NCI-H2029 (cell line): ENCODE data around the gene METTL8.

ENCODE experiments used
- DNase-seq: peaks from one replicate; lab custom pipeline; 2025; lab: John Stamatoyannopoulos, UW

Gene METTL8, protein sequence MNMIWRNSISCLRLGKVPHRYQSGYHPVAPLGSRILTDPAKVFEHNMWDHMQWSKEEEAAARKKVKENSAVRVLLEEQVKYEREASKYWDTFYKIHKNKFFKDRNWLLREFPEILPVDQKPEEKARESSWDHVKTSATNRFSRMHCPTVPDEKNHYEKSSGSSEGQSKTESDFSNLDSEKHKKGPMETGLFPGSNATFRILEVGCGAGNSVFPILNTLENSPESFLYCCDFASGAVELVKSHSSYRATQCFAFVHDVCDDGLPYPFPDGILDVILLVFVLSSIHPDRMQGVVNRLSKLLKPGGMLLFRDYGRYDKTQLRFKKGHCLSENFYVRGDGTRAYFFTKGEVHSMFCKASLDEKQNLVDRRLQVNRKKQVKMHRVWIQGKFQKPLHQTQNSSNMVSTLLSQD

DNA sequence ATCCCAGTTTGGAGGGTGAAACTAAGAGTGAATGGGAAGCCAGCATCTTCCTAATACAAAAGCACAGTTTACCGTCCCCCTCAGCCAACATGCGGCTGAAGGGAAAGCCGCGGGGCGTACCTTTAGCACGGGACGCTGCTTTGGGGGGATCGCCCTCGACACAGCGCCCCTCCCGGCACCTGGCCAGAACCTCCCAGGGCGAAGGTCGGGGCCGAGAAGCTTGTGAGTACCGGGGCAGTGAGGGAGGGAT, at the start of gene METTL8:
Gene METTL8 (minus strand): TSS at position 228 of the 250 bp plus-strand sequence. CDS start 41,805 bp downstream, outside the sequence.
- DNase-seq, result no peak

DNA sequence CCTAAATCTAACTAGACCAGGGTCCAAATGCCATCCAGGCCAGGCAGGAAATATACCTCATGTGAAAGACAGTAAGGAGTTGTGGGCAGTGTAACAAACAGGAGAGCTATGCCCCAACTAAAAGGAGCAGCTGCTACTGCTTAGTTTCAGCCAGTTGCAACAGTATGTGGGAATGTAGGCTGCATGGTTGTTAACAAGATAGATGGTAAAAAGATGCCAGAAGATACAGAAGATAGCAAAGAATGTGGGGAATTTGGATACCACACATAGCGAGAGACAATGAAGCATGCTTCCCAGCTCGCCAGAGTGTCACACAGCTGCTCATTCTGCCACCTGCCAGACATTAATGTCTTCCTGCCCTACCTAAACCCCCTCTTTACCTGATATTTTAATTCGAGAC, 49.1 kb upstream of the METTL8 start:
- no peak for DNase-seq

DNA sequence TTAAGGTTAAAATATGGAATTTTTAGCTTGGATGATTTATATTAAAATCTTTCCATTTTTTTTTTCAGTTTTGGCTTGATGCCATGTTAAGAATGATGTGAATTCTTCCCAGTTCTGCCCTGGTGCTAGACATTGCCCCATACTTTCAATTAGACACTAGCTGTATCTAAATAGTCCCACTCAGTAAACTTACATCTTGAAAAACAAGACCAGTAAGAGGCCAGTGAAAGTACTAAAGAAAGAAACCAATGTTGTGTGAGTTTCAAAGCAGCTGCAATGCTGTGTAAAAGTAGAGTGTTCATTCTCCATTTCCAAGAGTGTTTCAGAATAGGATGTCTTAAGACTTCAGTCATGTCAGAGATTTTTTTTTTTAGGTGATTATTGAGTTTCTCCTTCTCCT, 48.5 kb upstream of the METTL8 start:
- DNase-seq, result no peak

DNA sequence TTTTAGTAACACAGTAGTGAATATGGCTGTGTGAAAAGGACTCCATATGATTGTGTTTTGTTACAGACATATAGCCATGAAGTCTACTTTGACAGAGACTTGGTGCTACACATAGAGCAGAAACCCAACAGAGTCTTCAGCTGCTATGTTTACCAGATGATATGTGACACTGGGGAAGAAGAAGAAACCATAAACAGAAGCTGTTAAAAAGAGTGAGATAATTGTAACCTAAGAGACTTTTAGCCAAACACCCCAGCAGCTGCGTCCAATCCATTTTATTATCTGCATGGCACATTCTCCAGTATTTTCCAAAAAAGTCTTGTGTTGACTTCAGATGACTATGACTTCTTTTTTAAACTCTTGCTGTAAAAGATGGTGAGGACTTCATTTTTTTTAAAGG, 47.1 kb upstream of the METTL8 start:
- DNase-seq, result no peak

DNA sequence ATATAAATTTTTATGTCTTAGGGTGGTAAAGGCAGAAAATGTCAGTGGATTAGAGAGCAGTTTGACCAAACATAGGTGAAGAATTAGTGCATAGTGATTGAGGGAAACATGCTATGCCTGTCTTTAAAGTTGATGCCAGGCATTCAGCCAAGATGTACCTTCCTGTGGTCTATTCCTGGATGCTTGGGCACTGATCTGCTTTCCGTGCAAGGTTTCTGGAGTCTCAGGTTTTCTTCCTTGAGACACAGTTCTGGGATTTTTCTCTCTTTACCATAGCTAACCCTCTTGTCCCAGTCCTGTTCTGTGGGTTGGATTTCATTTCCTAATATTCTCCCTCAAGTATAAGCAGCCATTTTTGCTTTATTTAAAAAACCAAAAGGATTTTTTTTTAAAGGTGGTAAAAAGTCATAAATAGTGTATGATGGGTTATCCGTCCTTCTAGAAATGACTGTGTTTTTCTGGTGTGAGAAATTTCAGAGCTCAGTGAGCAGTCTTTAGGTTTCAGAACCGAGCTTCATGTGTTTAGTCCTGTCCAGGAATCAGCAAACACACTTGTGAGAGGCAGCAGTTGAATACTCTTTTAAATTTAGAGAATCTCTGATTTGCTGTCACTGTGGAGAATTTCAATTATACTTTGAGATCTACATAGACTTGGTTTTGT, 45.5 kb upstream of the METTL8 start:
- DNase-seq, result no peak

DNA sequence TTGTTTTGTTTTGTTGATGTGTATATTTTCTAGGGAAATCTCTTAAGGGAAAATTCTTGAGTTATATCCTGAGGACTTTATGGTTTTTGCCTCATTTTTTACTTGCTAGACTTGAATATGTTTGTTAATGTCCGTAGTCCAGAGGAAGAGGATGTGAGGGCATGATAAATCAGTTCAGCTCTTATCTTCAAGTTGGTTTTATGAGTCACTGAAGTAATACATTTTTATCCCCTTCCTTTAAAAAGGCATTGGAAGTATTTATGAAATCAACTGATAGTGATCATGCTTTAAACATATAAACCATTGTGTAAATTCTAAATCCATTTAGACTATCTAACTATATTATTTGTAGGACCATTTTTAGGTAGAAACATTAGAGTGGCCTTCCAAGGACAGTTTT, 44.6 kb upstream of the METTL8 start:
- no peak for DNase-seq

DNA sequence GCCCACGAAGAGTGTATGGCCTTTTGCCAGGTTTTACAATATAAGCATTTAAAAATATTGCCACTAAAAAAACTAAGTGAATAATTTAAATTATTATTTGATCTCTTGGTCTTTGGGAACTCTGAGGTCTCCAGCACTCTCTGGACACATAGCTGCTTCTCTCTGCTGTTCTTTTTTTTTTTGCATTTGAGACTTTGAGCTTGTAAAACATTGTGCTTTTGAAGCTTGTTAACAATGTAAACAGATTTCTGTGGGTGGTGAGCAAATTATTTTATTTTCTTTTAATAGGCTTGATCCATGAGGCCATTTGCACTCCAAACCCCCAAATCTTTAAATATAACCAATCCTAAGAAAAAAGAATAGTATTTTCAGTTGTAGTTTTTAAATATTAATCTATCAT, 42.2 kb upstream of the METTL8 start:
- no peak for DNase-seq

DNA sequence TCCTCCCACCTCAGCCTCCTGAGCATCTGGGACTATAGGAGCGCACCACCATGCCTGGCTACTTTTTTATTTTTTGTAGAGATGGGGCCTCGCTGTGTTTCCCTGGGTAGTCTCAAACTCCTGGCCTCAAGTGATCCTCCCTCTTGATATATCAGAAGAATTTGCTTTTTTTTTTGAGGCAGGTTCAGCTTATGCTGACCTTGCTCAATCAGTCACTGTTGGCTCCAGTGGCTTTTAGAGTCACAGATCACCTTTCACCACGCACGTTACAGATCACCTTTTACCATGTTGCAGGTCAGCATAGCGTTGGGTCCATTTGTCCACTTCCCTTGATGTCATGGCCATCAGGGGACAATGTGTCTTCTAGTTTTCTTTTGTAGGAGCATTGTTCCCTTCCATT, 36.3 kb upstream of the METTL8 start:
- no peak for DNase-seq

DNA sequence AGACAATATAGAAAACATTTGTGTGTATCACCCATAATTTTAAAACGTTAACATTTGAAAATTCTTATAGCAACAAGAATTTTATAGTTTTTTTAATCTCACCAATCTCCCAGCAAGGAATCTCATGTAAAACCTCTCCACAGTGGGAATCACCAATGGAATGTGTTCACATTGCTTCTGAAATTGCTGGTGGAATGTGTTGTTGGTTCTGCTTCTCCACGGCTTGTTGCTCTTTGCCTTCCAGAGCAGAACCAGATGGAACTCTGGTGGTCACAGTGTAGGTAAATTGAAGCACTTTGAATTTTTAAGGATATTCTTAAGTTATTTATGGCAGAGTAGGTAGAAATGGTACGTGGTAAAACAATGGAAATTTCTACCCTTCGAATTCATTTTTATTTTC, 35.4 kb upstream of the METTL8 start:
- DNase-seq, result no peak

DNA sequence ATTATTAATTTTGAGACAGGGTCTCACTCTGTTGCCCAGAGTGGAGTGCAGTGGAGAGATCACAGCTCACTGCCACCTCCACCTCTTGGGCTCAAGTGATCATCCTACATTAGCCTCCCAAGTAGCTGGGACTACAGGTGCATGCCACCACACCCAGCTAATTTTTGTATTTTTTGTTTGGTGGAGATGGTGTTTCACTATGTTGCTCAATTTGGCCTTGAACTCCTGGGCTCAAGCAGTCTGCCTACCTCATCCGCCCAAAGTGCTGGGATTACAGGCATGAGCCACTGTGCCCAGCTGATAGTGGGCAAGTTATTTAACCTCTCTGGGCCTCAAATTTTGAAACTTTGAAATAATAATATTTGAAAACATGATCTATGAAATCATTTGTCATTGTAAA, 26.7 kb upstream of the METTL8 start:
- DNase-seq, result no peak

DNA sequence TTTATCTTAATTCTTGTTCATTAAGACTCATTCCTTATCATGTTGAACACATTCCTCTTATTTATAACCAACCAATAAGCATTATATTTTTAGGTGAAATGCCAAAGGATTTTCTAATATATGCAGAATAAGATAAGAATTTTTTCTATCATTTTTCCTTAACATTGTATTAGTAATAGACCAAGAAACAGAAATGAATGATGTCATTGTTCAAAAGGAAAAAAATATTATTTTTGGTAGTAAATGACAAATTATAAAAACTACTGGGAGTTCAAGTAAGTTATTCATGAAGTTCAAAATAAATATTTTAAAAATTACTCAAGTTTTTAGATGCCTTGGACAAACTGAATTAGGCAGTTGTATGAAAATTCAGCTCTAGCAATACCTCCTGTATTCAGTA, 25.7 kb upstream of the METTL8 start:
- DNase-seq, result no peak

DNA sequence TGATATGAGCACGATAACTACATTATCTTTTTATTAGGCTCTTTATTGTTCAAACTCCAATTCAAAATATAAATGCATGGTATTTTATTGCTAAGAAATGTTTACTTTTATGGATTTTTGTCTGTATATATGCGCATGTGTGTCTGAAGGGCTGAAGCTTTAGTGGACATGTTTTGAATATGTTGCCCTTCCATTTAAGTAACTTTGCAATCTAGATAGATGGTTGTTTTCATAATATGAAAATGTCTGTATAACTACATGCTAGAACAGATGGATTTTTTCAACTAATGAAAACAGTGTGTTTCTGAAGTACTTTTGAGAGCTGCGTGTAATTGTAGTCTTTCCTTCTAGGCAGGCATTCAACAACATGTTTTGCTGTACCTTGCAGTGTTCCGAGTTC, 19.0 kb upstream of the METTL8 start:
- DNase-seq, result no peak

DNA sequence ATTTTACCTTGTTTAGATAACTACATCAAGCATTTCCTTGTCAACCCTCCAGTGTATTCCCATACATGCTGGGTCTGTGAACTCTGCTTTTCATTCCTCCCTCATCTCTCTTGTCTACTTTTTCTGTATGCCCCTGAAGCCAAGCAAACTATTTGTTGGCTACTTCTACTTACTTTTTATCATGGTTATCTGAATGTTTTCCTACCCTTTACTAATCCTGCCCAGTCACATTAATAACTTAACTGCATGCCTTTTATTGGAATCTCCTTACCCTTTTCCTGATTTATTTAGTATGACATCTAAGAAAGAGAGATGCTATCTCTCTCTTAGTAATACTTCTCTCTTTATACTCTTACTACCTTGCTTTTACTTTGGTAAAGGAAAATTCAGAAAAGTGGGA, 17.3 kb upstream of the METTL8 start:
- DNase-seq, result no peak

DNA sequence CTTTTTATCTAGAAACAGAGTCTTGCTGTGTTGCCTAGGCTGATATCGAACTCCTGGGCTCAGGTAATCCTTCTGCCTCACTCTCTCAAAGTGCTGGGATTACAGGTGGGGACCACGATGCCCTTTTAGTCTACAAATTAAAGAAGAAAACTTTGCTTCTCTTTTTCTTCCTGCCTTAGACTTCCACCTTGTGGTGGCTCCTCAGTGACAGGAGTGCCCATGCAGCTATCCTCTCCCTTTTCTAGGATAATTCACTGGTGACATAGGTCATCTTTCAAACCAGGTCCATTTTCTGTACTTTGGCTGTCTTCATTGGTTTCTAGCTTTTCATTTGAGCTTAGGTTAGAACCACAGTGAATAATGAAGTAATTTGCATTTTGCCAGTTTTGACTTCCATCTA, 13.9 kb upstream of the METTL8 start:
- no peak for DNase-seq

DNA sequence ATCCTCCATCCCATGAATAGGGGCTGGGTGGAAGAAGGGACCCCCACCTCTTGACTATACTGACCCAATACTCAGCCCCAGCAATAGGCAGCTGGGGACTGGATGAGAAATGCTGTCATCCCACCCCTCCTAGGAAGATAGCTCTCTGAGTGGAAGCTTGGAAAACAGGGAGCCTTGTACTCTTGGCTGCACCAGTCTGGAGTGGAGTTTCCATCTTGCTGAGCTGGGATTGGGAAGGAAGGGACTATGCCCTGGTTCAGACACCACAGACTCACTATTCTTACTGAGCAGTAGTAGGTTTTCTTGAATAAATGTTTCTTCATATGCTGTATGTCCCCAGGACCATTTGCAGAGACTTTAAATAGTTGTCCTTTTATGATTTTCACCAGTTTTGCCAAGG, 7.7 kb upstream of the METTL8 start:
- DNase-seq, result no peak

DNA sequence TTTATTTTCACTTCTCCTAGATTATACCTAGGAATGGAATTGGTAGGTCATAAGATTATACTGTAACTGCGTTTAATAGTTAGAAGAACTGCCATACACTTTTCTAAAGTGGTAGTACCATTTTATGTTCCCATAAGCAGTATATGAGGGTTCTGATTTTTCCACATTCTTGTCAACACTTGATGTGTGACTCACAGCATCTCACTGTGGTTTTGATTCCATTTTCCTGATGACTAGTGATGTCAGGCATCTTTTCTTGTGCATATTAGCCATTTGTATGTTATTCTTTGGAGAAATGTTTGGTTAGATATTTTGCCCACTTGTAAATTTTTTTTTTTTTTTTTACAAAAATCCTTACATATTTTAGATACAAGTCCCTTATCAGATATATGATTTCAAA, 2.5 kb upstream of the METTL8 start:
- no peak for DNase-seq

DNA sequence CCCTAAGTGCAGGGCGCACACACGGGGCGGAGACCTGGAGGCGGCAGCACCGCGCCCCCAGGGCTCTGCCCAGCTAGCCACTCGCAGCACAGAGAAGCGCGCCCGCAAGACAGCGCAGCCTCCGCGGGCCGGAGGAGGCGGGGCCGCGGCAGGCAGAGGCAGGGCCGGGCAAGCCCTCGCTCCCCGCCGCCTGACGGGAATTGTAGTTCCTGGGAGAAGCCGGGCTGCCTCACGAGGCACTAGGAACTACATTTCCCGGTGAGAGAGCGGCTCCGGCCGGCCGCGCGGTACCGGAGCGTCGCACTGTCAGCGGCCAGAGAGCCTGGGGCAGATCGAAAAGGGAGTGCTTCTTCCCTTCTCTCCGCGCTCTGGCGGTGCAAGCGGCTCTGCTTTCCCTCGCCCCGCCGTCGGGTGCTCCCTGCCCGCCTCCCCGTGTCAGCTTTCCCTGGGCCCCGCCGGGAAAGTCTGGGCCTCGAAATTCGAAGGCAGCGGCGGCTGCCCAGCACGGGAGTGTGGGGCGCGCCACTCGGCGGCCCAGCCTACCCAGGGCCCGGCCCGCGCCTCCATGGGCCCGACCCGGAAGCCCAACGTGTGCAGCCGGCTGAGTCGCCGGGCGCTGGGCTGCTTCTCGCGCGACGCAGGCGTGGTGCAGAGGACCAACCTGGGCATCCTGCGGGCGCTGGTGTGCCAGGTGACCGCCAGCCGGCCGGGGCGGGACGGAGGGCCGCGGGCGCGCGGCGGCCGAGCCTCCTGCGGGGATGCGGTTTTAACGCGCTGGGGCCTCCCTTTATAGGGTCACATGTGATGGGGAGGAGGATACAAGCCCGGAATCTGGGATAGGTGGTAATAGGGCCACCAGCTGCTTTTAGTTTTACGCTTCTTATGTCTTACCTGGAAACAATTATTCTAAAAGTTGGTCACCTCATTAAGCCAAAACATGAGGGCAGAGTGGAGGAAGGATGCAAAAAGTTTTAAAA, 511 bp upstream of the METTL8 start, which contains the start of gene DCAF17:
Gene DCAF17 (plus strand): TSS at position 214 of the 977 bp plus-strand sequence. CDS start 352 bp downstream, at position 566.
- DNase-seq, result peak; percentile 90

DNA sequence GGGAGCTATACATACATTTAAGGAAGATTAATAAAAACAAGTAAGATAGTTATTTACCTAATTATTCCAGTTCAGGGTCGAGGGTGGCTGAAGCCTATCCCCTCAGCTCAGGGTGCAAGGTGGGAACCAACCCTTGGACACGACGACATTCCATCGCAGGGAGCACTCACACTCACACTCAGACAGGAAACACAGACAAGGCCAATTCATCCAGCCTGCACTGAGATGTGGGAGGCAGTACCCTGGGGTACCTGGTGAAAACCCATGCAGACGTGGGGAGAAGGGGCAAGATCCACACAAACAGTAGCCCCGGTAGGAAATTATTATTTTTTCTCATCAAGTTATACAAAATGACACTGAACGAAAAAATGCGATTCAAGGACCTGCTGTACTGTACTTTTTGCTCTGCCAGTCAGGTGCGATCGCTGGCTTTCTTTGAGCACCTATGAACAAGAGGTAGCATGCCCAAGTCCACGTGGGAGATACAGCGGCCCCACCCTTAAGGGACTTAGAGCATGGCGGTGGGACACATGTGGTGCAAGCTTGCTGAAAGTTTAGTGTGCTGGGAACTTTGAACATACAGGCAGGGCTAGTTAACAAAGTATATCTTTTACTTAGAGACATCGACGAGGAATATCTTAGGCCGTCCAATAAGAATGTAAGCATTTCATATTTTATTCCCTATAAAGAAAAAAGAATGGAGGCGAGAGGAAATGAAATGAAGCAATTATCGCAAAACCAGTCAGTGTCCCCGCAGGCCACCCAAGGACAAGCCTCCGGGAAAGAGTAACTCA, 624 bp downstream of the METTL8 start:
- peak; percentile 6 for DNase-seq

DNA sequence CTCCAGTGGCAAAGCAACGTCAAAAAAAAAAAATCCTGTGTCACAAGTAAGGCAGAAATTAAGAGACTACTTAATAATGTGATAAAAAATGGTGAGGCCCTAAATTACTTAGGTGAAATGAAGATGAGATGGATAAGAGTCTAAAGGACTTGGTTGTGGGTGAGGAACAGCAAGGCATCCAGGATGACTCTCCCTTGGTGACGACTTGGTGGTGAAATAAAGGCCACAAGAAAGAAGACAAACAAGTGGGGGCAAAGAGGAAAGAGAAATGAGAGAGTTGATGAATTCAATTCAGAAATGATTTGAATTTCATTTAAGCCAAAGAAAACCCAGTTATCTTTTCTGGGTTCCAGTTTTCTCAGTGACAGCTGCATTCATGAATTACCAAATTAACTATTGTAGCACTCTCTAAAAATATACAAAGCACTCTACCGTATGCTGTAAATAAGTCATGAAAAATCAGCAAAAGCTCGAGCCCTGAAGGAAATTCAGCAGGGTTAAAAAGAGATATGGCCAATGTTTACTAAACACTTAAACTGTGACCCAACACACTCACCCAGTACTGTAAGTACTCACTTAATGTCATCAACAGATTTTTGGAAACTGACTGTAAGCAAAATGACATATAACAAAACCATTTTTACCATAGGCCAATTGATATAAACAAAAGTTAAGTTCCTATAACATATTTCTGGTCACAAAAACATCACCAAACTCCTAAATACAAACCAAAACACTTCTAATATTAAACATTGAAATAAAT, 1.4 kb downstream of the METTL8 start:
- DNase-seq, result no peak

DNA sequence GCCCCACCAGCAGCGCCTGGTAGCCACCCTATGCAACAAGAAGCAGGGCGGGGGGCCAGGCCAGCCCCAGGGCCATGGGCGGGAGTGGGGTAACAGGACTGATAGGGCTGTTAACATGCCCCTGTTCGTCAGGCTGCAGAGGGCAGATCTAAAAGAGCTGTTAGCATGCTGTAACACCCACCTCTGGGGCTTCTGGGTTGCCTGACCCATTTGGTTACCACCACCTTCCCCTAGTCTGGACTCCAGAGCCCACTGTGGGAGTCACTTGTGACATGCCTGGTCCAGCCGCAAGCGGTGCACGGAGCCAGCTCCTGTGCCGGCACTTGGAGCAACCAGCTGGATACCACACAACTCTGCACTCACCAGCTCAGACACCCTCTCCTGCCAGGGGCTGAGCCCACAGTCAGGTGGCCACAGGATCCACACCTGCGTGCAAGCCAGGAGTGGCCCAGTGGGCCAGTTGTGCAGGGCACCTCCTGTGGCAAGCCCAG, 2.1 kb downstream of the METTL8 start:
- DNase-seq, result no peak
